Thoracic aorta endothelial cell (primary cell): ENCODE data around the gene HNRNPAB. TPM values are rescaled to one million over a fixed set of nuclear protein-coding genes. Genes with fewer than 3 reads are reported as not detected.

Source experiments
- total RNA-seq: library from RNA; depleted of rRNA; stranded (reverse); fragments of >200 nt; gene quantifications from 2 replicates; pipeline ENCODE4 v1.2.3, GENCODE V29; 2012

HNRNPAB gene
- 137 and 160 TPM in 2 replicates for total RNA-seq

GRCh38 chr5:178204182-178204934 is at the start of gene HNRNPAB:
HNRNPAB (plus strand) TSS chr5:178204533; CDS start chr5:178204838, 305 bp downstream.

GRCh38 chr5:178187014-178187413 is 17.3 kb upstream of the HNRNPAB start, which contains the start of gene GMCL2:
GMCL2 (minus strand) TSS chr5:178187371; CDS start chr5:178187299, 72 bp downstream.

GRCh38 chr5:178232124-178232919 is 28.0 kb downstream of the HNRNPAB start, which contains the start of gene PHYKPL:
PHYKPL (minus strand) TSS chr5:178232802; CDS start chr5:178232550, 252 bp downstream.

Other genes starting within 250 kb of the HNRNPAB start
- gene PROP1, start 208.3 kb upstream of the HNRNPAB start, total RNA-seq: not detected in 2 replicates
- gene N4BP3, start 91.0 kb upstream of the HNRNPAB start, total RNA-seq: 16.0 and 20.8 TPM in 2 replicates
- gene RMND5B, start 73.5 kb upstream of the HNRNPAB start, total RNA-seq: 27.3 and 36.3 TPM in 2 replicates
- gene NHP2, start 50.6 kb upstream of the HNRNPAB start, total RNA-seq: 173 and 250 TPM in 2 replicates
- not detected in 2 replicates for gene GMCL2, start 17.2 kb upstream of the HNRNPAB start, total RNA-seq
- gene PHYKPL, start 28.3 kb downstream of the HNRNPAB start, total RNA-seq: 43.2 and 45.9 TPM in 2 replicates